ENCODE data around the gene OGDHL.

GRCh38 chr10:49776851-49777250 is 14.7 kb upstream of the OGDHL start:
- TF ChIP-seq EP300 (IDR thresholded peaks at IDR 0.05) (no peak), CTCF (IDR thresholded peaks at IDR 0.05) (no peak), POLR2AphosphoS5 (IDR thresholded peaks at IDR 0.05) (no peak), POLR2A (IDR thresholded peaks at IDR 0.05) (no peak)

All from gastroesophageal sphincter (tissue), 3 donors.